ENCODE results near the gene ZCCHC4. TPM values are rescaled to one million over a fixed set of nuclear protein-coding genes. Genes with fewer than 3 reads are reported as not detected.
A peak's percentile ranks its signal among the peaks of the same experiment; 100 is the strongest.

The ZCCHC4 gene
- total and polyA plus RNA-seq, 2 of the 8 experiments (the other 6 are each of a cell fraction or from before 2014, with no cell fraction given), result 9.8 to 12.5 TPM

GRCh38 chr4:25307596-25307995, 5.0 kb upstream of the ZCCHC4 start:
- Histone ChIP-seq H2BK15ac (ENCODE audit: low read length) (no peak overlapping the region), H4K8ac (ENCODE audit: extremely low read depth, insufficient read depth, low read length) (no peak overlapping the region), H2AFZ (ENCODE audit: low read length) (0 out of 2 replicates have a peak overlapping the region, but pooled peaks have one; percentile 41), H3K36me3 (ENCODE audit: control insufficient read depth in 2 of 4, insufficient read depth in 4 of 4, low read length in 3 of 4) (no peaks in the 10 kb centered on the region), H4K20me1 (replicated peaks in 1 of 2; ENCODE audit: control insufficient read depth in 1 of 2, insufficient read depth in 2 of 2, low read length in 2 of 2) (no peaks in the 10 kb centered on the region), H3K9me3 (ENCODE audit: insufficient read depth in 2 of 2, low read depth in 1 of 2, low read length in 1 of 2) (no peaks in the 10 kb centered on the region), H3K79me1 (ENCODE audit: low read depth, low read length) (no peaks in the 10 kb centered on the region), H3K4me2 (ENCODE audit: insufficient read depth in 1 of 2, low read depth in 2 of 2, low read length in 2 of 2) (no peak overlapping the region), H3K27ac (ENCODE audit: low read depth, low read length) (no peak overlapping the region), H3K23me2 (ENCODE audit: low read depth, low read length) (no peaks in the 10 kb centered on the region; the same call in 1 of the 2 replicates), H3K27me3 (replicated peaks in 1 of 4; ENCODE audit: control insufficient read depth in 3 of 4, extremely low read depth in 1 of 4, insufficient read depth in 3 of 4, low read length in 3 of 4) (no peaks in the 10 kb centered on the region; a peak in 1 of 7 replicates), H3K14ac (ENCODE audit: insufficient read length) (no peak overlapping the region), H3K4me1 (replicated peaks in 1 of 4; ENCODE audit: control insufficient read depth in 3 of 4, insufficient read depth in 4 of 4, low read length in 3 of 4) (no peaks in the 10 kb centered on the region), H3K4me3 (ENCODE audit: extremely low read depth in 1 of 4, insufficient read depth in 2 of 4, low read depth in 3 of 4, low read length in 4 of 4) (no peak overlapping the region), H3K56ac (replicated peaks; ENCODE audit: insufficient read length, low read depth, low read length) (no peak overlapping the region), H3K4ac (replicated peaks; ENCODE audit: insufficient read length, low read depth, low read length) (no peak overlapping the region), H3K18ac (ENCODE audit: extremely low read depth, low read length) (no peak overlapping the region), H2BK120ac (replicated peaks; ENCODE audit: low read depth, low read length) (no peak overlapping the region), H3K23ac (ENCODE audit: insufficient read length) (no peak overlapping the region), H3K9ac (replicated peaks in 1 of 4; ENCODE audit: extremely low read depth in 1 of 4, low read depth in 3 of 4, low read length in 3 of 4) (no peak overlapping the region), H3K79me2 (ENCODE audit: control insufficient read depth in 1 of 2, insufficient read depth in 2 of 2, low read length in 2 of 2) (no peaks in the 10 kb centered on the region), H2AK5ac (ENCODE audit: low read depth, low read length) (no peak overlapping the region), H4K5ac (ENCODE audit: insufficient read length, low read depth, low read length) (no peak overlapping the region), H2BK5ac (ENCODE audit: low read depth, low read length) (no peak overlapping the region), H2BK20ac (ENCODE audit: low read length) (no peak overlapping the region), H4K91ac (replicated peaks; ENCODE audit: insufficient read length, low read length) (no peak overlapping the region), H2BK12ac (ENCODE audit: low read depth, low read length) (no peak overlapping the region)
- DNase-seq (ENCODE audit: low read depth in 1 of 2, low spot score in 2 of 2), result no peak
- FAIRE-seq, result no peak
- ChIA-PET POLR2A (ENCODE audit: partially characterized antibody) (no interaction called here), CTCF (ENCODE audit: partially characterized antibody) (interaction anchor here (1.2 to 2.0 kb wide), 4 partner anchors 40 to 72 kb away, joined by 3 to 4 read pairs (median 3); no protein-coding TSS in a partner anchor)
- 90% methylated on average over 7 of the region's 7 CpGs; no CpG with 5 or more reads in 1 of the 2 experiments for WGBS, 2 experiments (ENCODE audit: extremely low coverage in 1 of 2, insufficient coverage in 1 of 2, insufficient read length in 1 of 2, insufficient replicate concordance in 2 of 2, low coverage in 1 of 2, low lambda C conversion rate in 2 of 2, missing lambda C conversion rate in 1 of 2)
- TF ChIP-seq SRF (IDR thresholded peaks at IDR 0.05; ENCODE audit: low read depth, low read length), result no peak
- TF ChIP-seq BRCA1 (IDR thresholded peaks at IDR 0.05; ENCODE audit: low read depth, low read length), result no peak
- no peak for TF ChIP-seq ZNF274 (IDR thresholded peaks at IDR 0.05; ENCODE audit: borderline replicate concordance, extremely low read depth, low read length)
- no peak for TF ChIP-seq ATF2 (IDR thresholded peaks at IDR 0.05; ENCODE audit: low read length)
- no peak for TF ChIP-seq RBBP5 (IDR thresholded peaks at IDR 0.05; ENCODE audit: borderline replicate concordance, low read depth, low read length)
- no peak for TF ChIP-seq GABPA (IDR thresholded peaks at IDR 0.05; ENCODE audit: borderline replicate concordance, insufficient read depth, low read length)
- TF ChIP-seq NRF1 (IDR thresholded peaks at IDR 0.05; ENCODE audit: low read depth, low read length), result no peak
